ENCODE data around the gene ANKRD17.

- TF ChIP-seq CTCF (IDR thresholded peaks at IDR 0.05; ENCODE audit: low read depth, low read length, poor library complexity, severe bottlenecking) (no peak), EZH2phosphoT487 (IDR thresholded peaks at IDR 0.05; ENCODE audit: borderline replicate concordance, low read length) (no peak)
Observed at GRCh38 chr4:73067971-73068394, 190.6 kb downstream of the ANKRD17 start.

Data from DOHH2 (cell line).